ENCODE data around the gene NPHP4. TPM values are rescaled to one million over a fixed set of nuclear protein-coding genes. Genes with fewer than 3 reads are reported as not detected.
A peak's percentile ranks its signal among the peaks of the same experiment; 100 is the strongest.
"Not testable (repeated sequence)": the region's sequence is repeated elsewhere in the genome, so short reads cannot be mapped to it uniquely, and the experiment has no call there.

Gene NPHP4
- polyA plus RNA-seq, 1 donor, result 5.1 TPM

- no peak for DNase-seq
These were observed 63.4 kb downstream of the NPHP4 start for GRCh38 chr1:5928714-5929400.

- no peak for DNase-seq
These were observed 64.5 kb downstream of the NPHP4 start for GRCh38 chr1:5927506-5928370.

- no peak for DNase-seq
These were observed 65.4 kb downstream of the NPHP4 start for GRCh38 chr1:5926686-5927435.

- DNase-seq, result not testable (repeated sequence)
These were observed 69.4 kb downstream of the NPHP4 start for GRCh38 chr1:5922700-5923330.

GRCh38 chr1:5921671-5922070 is 70.6 kb downstream of the NPHP4 start:
- DNase-seq, result no peak

- no peak for DNase-seq
These were observed 71.1 kb downstream of the NPHP4 start for GRCh38 chr1:5921129-5921528.

GRCh38 chr1:5920201-5920600 is 72.0 kb downstream of the NPHP4 start:
- DNase-seq, result no peak

GRCh38 chr1:5918275-5918649 is 74.0 kb downstream of the NPHP4 start:
- no peak for DNase-seq

- DNase-seq, result no peak
These were observed 74.5 kb downstream of the NPHP4 start for GRCh38 chr1:5917591-5918274.

- DNase-seq, result no peak
These were observed 75.0 kb downstream of the NPHP4 start for GRCh38 chr1:5917281-5917590.

GRCh38 chr1:5916572-5917280 is 75.5 kb downstream of the NPHP4 start:
- DNase-seq, result no peak

GRCh38 chr1:5915587-5916571 is 76.3 kb downstream of the NPHP4 start:
- peak; percentile 50 for DNase-seq

- DNase-seq, result no peak
These were observed 77.4 kb downstream of the NPHP4 start for GRCh38 chr1:5914676-5915365.

- no peak for DNase-seq
These were observed 78.3 kb downstream of the NPHP4 start for GRCh38 chr1:5913876-5914275.

- DNase-seq, result no peak
These were observed 79.0 kb downstream of the NPHP4 start for GRCh38 chr1:5913078-5913845.

GRCh38 chr1:5911871-5912271 is 80.4 kb downstream of the NPHP4 start:
- no peak for DNase-seq

- no peak for DNase-seq
These were observed 81.1 kb downstream of the NPHP4 start for GRCh38 chr1:5911157-5911556.

GRCh38 chr1:5910666-5911065 is 81.6 kb downstream of the NPHP4 start:
- no peak for DNase-seq

GRCh38 chr1:5910276-5910620 is 82.0 kb downstream of the NPHP4 start:
- DNase-seq, result no peak
